Liver (tissue), 9 donors: ENCODE measurements around the gene EIF4G3. TPM values are rescaled to one million over a fixed set of nuclear protein-coding genes. Genes with fewer than 3 reads are reported as not detected.

Experiments
- DNase-seq: peaks from one replicate; pipeline ENCODE4 v3.0.0-alpha.2; 2017; ENCODE audit warnings: low spot score
- H3K27ac ChIP-seq, 2 donors: one replicate each; pipeline ENCODE4 v1.7.0; 2013; ENCODE audit warnings: inconsistent platforms in 2 of 2, low read length in 2 of 2, control low read depth in 1 of 2, low read depth in 1 of 2, mild to moderate bottlenecking in 1 of 2
- H3K27me3 ChIP-seq, 4 donors: one replicate each; pipeline versions ENCODE4 v1.6.1 to v1.7.0; 2013; ENCODE audit warnings: low read length in 3 of 4, inconsistent platforms in 1 of 4, mild to moderate bottlenecking in 1 of 4, moderate library complexity in 1 of 4; ENCODE audit not compliant: control insufficient read depth in 4 of 4, insufficient read depth in 4 of 4
- H3K36me3 ChIP-seq, 4 donors: one replicate each; pipeline versions ENCODE4 v1.6.1 to v1.7.0; 2013; ENCODE audit warnings: low read length in 3 of 4, mild to moderate bottlenecking in 3 of 4, low read depth in 1 of 4, moderate library complexity in 1 of 4; ENCODE audit not compliant: control insufficient read depth in 4 of 4, insufficient read depth in 3 of 4
- H3K4me1 ChIP-seq, 4 donors: one replicate each; pipeline versions ENCODE4 v1.6.1 to v1.7.0; 2013; ENCODE audit warnings: low read length in 3 of 4, mild to moderate bottlenecking in 3 of 4, moderate library complexity in 1 of 4; ENCODE audit not compliant: control insufficient read depth in 4 of 4, insufficient read depth in 4 of 4
- H3K4me3 ChIP-seq, 3 donors: one replicate each; pipeline versions ENCODE4 v1.6.1 to v1.7.0; 2013; ENCODE audit warnings: low read length in 3 of 3, control low read depth in 1 of 3, low read depth in 1 of 3, mild to moderate bottlenecking in 1 of 3
- H3K9ac ChIP-seq, 2 donors: one replicate each; pipeline ENCODE4 v1.7.0; 2013; ENCODE audit warnings: low read length in 2 of 2, mild to moderate bottlenecking in 2 of 2, moderate library complexity in 2 of 2, control low read depth in 1 of 2, low read depth in 1 of 2
- H3K9me3 ChIP-seq, 4 donors: one replicate each; pipeline versions ENCODE4 v1.6.1 to v1.7.0; 2013; ENCODE audit warnings: low read length in 3 of 4; ENCODE audit not compliant: control insufficient read depth in 4 of 4
- EGR1 ChIP-seq, 2 donors: IDR thresholded peaks; 2 replicates each; pipeline ENCODE4 v1.6.1; 2016 to 2018; ENCODE audit warnings: antibody characterized with exemption in 2 of 2, low read depth in 2 of 2
- FOXA1 ChIP-seq: IDR thresholded peaks from 2 replicates; pipeline ENCODE4 v1.6.1; 2016; ENCODE audit warnings: antibody characterized with exemption
- FOXA2 ChIP-seq: IDR thresholded peaks from 2 replicates; pipeline ENCODE4 v1.6.1; 2016; ENCODE audit warnings: antibody characterized with exemption
- GABPA ChIP-seq, 2 donors: IDR thresholded peaks in 1 of 2; conservative IDR thresholded peaks in 1 of 2; 2 replicates each; pipeline ENCODE4 v1.6.1; 2016; ENCODE audit warnings: antibody characterized with exemption in 2 of 2, mild to moderate bottlenecking in 1 of 2, moderate library complexity in 1 of 2
- HNF4A ChIP-seq, 2 donors: conservative IDR thresholded peaks; 2 replicates each; pipeline ENCODE4 v1.6.1; 2016; ENCODE audit warnings: antibody characterized with exemption in 2 of 2, mild to moderate bottlenecking in 2 of 2
- HNF4G ChIP-seq: IDR thresholded peaks from 2 replicates; pipeline ENCODE4 v1.6.1; 2016; ENCODE audit warnings: antibody characterized with exemption
- RXRA ChIP-seq, 2 donors: IDR thresholded peaks; 2 replicates each; pipeline ENCODE4 v1.6.1; 2017 to 2018; ENCODE audit warnings: antibody characterized with exemption in 2 of 2, mild to moderate bottlenecking in 1 of 2
- SP1 ChIP-seq: IDR thresholded peaks from 2 replicates; pipeline ENCODE4 v1.6.1; 2018; ENCODE audit warnings: antibody characterized with exemption, mild to moderate bottlenecking
- TAF1 ChIP-seq: conservative IDR thresholded peaks from 2 replicates; pipeline ENCODE4 v1.6.1; 2016; ENCODE audit warnings: antibody characterized with exemption, mild to moderate bottlenecking
- YY1 ChIP-seq: IDR thresholded peaks from 2 replicates; pipeline ENCODE4 v1.6.1; 2016; ENCODE audit warnings: antibody characterized with exemption, mild to moderate bottlenecking
- WGBS: extraction: QIAGEN DNeasy Blood & Tissue Kit; methylation state at CpG from one replicate; pipeline ENCODE4 v1.1.7; 2013; 5-methylcytosine and 5-hydroxymethylcytosine counted together
- polyA plus RNA-seq, 2 donors: library from polyadenylated mRNA; stranded (reverse) in 1 of 2; unstranded in 1 of 2; fragments of 200-250 nt in 1 of 2; fragments of >200 nt in 1 of 2; fragmentation: Nextera tagmentation in 1 of 2; extraction: Ambion mirVana in 1 of 2; gene quantifications; one replicate each; pipeline versions ENCODE4 v1.2.1 to v1.2.3, GENCODE V29; 2013 to 2015
- total RNA-seq, 2 donors: library from RNA; depleted of rRNA; stranded (reverse); fragments of >200 nt; gene quantifications; one replicate each; pipeline ENCODE4 v1.2.3, GENCODE V29; 2014
- TF ChIP-seq, protein P1 (sequence below): IDR thresholded peaks from 2 replicates; pipeline ENCODE4 v1.6.1; 2016; ENCODE audit warnings: antibody characterized with exemption
- TF ChIP-seq, protein P2 (sequence below): IDR thresholded peaks from 2 replicates; pipeline ENCODE4 v1.6.1; 2016; ENCODE audit warnings: antibody characterized with exemption
- TF ChIP-seq, protein P3 (sequence below): IDR thresholded peaks from 2 replicates; pipeline ENCODE4 v1.6.1; 2016; ENCODE audit warnings: antibody characterized with exemption, mild to moderate bottlenecking
- TF ChIP-seq, protein P4 (sequence below): fragments of 150-350 bp; IDR thresholded peaks from 2 replicates; pipeline ENCODE4 v1.5.1; 2017; ENCODE audit warnings: improper control_type of control experiment, low read depth, low read length; ENCODE audit not compliant: missing input control
- TF ChIP-seq, protein P5 (sequence below): IDR thresholded peaks from 2 replicates; pipeline ENCODE4 v1.6.1; 2016; ENCODE audit warnings: antibody characterized with exemption
- donor health status: healthy.
- donor health status: healthy.
- donor health status: healthy.
- donor health status: healthy.
- donor health status: healthy.

EIF4G3 gene
- total and polyA plus RNA-seq, 4 donors, result 7.6 to 22.8 (median 11.7) TPM

DNA sequence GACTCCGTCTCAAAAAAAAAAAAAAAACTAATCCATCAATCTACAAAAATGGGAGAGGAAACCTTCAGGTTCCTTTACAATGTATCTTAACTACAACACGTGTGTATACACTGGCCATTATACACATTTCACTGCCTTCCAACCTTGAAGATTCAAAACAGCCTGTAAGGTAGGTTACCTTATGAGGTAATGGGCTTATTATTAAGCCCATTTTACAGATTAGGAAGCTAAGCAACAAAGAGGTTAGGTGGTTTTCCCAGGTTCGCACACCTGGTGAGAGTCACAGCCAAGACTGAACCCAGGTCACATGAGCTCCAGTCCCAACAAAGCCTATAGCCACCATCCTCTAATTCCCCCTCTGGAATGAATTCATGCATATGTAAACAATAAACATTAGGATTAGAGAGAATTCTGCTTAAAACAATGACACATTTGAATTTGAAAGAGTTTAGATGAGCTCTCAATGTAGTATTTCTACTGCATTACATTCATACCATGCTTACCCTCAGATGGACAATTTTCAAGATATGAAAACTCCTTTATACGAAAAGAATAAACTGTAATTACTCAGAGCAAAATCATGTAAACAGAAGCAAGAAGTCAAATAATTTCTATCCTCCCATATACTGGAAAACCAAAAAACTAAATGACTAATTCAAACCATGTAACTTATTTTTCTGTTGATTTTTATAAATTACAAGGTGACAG, 54.8 kb downstream of the EIF4G3 start:
- TF ChIP-seq, protein P1, sequence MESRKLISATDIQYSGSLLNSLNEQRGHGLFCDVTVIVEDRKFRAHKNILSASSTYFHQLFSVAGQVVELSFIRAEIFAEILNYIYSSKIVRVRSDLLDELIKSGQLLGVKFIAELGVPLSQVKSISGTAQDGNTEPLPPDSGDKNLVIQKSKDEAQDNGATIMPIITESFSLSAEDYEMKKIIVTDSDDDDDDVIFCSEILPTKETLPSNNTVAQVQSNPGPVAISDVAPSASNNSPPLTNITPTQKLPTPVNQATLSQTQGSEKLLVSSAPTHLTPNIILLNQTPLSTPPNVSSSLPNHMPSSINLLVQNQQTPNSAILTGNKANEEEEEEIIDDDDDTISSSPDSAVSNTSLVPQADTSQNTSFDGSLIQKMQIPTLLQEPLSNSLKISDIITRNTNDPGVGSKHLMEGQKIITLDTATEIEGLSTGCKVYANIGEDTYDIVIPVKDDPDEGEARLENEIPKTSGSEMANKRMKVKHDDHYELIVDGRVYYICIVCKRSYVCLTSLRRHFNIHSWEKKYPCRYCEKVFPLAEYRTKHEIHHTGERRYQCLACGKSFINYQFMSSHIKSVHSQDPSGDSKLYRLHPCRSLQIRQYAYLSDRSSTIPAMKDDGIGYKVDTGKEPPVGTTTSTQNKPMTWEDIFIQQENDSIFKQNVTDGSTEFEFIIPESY, result no peak
- no peak for TF ChIP-seq FOXA2
- TF ChIP-seq, protein P2, sequence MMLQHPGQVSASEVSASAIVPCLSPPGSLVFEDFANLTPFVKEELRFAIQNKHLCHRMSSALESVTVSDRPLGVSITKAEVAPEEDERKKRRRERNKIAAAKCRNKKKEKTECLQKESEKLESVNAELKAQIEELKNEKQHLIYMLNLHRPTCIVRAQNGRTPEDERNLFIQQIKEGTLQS, result no peak
- no peak for TF ChIP-seq TAF1
- TF ChIP-seq, protein P3, sequence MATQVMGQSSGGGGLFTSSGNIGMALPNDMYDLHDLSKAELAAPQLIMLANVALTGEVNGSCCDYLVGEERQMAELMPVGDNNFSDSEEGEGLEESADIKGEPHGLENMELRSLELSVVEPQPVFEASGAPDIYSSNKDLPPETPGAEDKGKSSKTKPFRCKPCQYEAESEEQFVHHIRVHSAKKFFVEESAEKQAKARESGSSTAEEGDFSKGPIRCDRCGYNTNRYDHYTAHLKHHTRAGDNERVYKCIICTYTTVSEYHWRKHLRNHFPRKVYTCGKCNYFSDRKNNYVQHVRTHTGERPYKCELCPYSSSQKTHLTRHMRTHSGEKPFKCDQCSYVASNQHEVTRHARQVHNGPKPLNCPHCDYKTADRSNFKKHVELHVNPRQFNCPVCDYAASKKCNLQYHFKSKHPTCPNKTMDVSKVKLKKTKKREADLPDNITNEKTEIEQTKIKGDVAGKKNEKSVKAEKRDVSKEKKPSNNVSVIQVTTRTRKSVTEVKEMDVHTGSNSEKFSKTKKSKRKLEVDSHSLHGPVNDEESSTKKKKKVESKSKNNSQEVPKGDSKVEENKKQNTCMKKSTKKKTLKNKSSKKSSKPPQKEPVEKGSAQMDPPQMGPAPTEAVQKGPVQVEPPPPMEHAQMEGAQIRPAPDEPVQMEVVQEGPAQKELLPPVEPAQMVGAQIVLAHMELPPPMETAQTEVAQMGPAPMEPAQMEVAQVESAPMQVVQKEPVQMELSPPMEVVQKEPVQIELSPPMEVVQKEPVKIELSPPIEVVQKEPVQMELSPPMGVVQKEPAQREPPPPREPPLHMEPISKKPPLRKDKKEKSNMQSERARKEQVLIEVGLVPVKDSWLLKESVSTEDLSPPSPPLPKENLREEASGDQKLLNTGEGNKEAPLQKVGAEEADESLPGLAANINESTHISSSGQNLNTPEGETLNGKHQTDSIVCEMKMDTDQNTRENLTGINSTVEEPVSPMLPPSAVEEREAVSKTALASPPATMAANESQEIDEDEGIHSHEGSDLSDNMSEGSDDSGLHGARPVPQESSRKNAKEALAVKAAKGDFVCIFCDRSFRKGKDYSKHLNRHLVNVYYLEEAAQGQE, result no peak
- TF ChIP-seq, protein P4, sequence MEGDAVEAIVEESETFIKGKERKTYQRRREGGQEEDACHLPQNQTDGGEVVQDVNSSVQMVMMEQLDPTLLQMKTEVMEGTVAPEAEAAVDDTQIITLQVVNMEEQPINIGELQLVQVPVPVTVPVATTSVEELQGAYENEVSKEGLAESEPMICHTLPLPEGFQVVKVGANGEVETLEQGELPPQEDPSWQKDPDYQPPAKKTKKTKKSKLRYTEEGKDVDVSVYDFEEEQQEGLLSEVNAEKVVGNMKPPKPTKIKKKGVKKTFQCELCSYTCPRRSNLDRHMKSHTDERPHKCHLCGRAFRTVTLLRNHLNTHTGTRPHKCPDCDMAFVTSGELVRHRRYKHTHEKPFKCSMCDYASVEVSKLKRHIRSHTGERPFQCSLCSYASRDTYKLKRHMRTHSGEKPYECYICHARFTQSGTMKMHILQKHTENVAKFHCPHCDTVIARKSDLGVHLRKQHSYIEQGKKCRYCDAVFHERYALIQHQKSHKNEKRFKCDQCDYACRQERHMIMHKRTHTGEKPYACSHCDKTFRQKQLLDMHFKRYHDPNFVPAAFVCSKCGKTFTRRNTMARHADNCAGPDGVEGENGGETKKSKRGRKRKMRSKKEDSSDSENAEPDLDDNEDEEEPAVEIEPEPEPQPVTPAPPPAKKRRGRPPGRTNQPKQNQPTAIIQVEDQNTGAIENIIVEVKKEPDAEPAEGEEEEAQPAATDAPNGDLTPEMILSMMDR, result no peak
- TF ChIP-seq GABPA (IDR thresholded peaks at IDR 0.05 in 1 of 2, conservative IDR thresholded peaks at IDR 0.05 in 1 of 2), result no peak
- no peak for TF ChIP-seq FOXA1
- TF ChIP-seq, protein P5, sequence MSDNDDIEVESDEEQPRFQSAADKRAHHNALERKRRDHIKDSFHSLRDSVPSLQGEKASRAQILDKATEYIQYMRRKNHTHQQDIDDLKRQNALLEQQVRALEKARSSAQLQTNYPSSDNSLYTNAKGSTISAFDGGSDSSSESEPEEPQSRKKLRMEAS, result no peak
- no peak for TF ChIP-seq HNF4G
- no peak overlapping the region for H3K4me3 ChIP-seq
- H3K27ac ChIP-seq, result no peak overlapping the region
- H3K9ac ChIP-seq, result no peak overlapping the region
- H3K4me1 ChIP-seq, result peaks cover 0 to 8% (median 4%) of the 10 kb centered on the region in 4 donors
- peaks cover 0 to 2% (median 0%) of the 10 kb centered on the region in 4 donors for H3K36me3 ChIP-seq
- H3K9me3 ChIP-seq, result no peaks in the 10 kb centered on the region
- 96% methylated on average over 4 of the region's 4 CpGs for WGBS
- no peak for DNase-seq
- H3K27me3 ChIP-seq, result no peaks in the 10 kb centered on the region

DNA sequence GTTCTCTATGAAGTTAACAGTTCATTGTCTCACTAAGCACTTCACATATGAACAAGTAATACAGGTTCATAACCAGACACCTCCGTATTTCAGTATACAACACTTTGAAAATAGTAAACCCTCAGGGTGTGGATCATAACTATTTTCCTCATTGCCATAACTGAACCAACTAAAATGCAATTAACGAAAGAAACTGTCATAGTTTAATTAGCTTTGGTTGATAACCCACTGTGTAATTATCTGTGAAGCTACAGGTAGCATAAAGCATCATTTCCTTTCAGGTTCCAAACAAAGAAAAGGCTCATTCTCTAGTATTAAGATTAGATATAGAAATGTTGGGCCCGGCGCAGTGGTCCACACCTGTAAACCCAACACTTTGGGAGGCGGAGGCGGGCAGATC, 58.5 kb downstream of the EIF4G3 start:
- Histone ChIP-seq H3K27me3 (no peaks in the 10 kb centered on the region), H3K9ac (no peak overlapping the region), H3K36me3 (no peaks in the 10 kb centered on the region), H3K27ac (no peak overlapping the region), H3K4me1 (peaks cover 9 to 27% (median 15%) of the 10 kb centered on the region in 4 donors), H3K9me3 (no peaks in the 10 kb centered on the region), H3K4me3 (no peak overlapping the region)
- 90% methylated on average over 6 of the region's 6 CpGs for WGBS
- DNase-seq, result no peak
- TF ChIP-seq, protein P3, result no peak
- TF ChIP-seq FOXA2 (no peak), FOXA1 (no peak), HNF4G (no peak), GABPA (IDR thresholded peaks at IDR 0.05 in 1 of 2, conservative IDR thresholded peaks at IDR 0.05 in 1 of 2) (no peak), EGR1 (IDR thresholded peaks at IDR 0.05; ENCODE audit: low read depth in 2 of 2) (no peak), YY1 (no peak), SP1 (no peak), RXRA (IDR thresholded peaks at IDR 0.05) (no peak), TAF1 (no peak), HNF4A (conservative IDR thresholded peaks at IDR 0.05) (no peak)
- TF ChIP-seq, protein P1, result no peak
- TF ChIP-seq, protein P5, result no peak
